ENCODE results near the gene TBCE.
"Not testable (repeated sequence)": the region's sequence is repeated elsewhere in the genome, so short reads cannot be mapped to it uniquely, and the experiment has no call there.

Gene TBCE

DNA sequence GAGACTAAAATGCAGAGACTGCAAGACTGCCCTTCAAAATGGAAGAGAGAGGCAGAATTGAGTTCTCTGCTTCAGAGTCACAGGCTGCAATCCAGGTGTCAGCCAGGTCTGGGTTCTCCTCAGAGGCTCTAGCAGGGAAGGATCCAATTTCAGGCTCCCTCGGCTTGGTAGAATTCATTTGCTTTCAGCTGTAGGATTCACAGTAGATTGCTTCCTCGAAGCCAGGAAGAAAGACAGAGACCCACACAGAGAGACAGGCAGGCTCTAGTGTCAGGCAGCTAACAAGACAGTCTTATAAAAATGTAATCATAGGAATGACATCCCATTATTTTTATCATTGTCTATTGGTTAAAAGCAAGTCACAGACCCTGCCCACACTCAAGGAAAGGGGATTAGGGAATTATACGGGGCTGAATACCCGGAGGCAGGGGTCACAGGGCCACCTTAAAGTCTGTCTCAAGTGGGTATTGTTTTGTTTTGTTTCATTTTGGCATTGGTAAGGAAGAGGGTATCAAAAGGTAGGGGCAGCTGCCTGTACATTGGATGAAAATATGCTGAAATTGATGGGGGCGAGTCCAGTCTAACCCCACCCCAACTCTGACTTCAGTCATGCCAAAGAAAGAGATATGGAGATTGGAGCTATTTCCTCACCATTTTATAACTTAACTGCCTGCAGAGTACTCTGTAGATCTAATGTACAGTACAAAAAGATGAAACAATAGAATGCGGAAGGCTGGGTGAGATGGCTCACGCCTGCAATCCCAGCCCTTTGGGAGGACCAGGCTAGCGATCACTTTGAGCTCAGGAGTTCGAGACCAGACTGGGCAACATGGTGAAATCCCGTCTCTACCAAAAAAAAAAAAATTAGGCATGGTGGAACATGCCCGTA is 9.5 kb upstream of the TBCE start:
- DNase-seq: no peak

GRCh38 chr1:235358899-235359298 is 8.3 kb upstream of the TBCE start:
- no peak for DNase-seq

DNA sequence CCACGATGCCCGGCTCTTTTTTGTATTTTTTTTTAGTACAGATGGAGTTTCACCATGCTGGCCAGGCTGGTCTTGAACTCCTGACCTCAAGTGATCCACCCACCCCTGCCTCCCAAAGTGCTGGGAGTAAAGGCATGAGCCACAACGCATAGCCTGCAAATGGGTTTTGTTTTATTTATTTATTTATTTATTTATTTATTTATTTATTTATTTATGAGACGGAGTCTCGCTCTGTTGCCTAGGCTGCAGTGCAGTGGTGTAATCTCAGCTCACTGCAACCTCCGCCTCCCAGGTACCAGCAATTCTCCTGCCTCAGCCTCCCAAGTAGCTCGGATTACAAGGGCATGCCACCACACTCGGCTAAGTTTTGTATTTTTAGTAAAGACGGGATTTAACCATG is 3.0 kb upstream of the TBCE start:
- DNase-seq: not testable (repeated sequence)

DNA sequence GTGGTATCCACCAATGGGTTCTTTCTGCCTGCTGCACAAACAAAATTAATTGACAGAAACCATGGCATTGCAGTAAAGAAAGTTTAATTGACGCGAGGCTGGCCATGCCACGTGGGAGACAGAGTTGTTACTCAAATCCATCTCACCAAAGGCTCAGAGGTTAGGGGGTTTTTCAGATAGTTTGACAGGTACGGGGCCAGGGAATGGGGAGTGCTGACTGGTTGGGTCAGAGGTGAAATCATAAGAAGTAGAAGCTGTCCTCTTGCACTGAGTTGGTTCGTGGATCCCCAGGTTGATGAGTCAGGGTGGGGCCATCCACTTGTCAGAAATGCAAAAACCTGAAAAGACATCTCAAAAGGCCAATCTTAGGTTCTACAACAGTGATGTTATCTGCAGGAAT is 941 bp upstream of the TBCE start:
- no peak for DNase-seq

- DNase-seq: no peak
Observed at GRCh38 chr1:235368428-235368827, 1.2 kb downstream of the TBCE start.

DNA sequence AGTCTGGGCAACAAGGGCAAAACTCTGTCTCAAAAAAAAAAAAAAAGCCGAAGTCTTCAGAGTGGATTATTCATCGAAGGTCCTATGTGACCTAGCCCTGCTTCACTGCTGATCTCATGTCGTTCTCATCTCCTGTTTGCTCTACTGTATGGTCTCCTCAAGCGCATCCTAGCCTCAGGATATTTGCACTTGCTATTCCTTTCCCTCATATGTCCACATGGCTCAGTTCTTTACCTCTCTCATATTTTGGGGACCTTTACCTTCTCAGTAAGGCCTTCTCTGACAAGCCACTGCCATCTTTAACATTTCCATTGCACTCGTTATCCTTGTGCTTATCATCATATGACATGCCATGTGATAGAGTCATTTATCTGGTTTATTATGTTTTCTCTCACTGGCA is 2.6 kb downstream of the TBCE start:
- no peak for DNase-seq

- DNase-seq: no peak
Observed at GRCh38 chr1:235375919-235376605, 8.8 kb downstream of the TBCE start.

GRCh38 chr1:235378134-235378735 is 11.0 kb downstream of the TBCE start:
- DNase-seq: not testable (repeated sequence)

DNA sequence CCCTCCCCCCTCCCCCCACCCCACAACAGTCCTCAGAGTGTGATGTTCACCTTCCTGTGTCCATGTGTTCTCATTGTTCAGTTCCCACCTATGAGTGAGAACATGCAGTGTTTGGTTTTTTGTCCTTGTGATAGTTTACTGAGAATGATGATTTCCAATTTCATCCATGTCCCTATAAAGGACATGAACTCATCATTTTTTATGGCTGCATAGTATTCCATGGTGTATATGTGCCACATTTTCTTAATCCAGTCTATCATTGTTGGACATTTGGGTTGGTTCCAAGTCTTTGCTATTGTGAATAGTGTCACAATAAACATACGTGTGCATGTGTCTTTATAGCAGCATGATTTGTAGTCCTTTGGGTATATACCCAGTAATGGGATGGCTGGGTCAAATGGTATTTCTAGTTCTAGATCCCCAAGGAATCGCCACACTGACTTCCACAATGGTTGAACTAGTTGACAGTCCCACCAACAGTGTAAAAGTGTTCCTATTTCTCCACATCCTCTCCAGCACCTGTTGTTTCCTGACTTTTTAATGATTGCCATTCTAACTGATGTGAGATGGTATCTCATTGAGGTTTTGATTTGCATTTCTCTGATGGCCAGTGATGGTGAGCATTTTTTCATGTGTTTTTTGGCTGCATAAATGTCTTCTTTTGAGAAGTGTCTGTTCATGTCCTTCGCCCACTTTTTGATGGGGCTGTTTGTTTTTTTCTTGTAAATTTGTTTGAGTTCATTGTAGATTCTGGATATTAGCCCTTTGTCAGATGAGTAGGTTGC is 14.9 kb downstream of the TBCE start:
- not testable (repeated sequence) for DNase-seq

DNA sequence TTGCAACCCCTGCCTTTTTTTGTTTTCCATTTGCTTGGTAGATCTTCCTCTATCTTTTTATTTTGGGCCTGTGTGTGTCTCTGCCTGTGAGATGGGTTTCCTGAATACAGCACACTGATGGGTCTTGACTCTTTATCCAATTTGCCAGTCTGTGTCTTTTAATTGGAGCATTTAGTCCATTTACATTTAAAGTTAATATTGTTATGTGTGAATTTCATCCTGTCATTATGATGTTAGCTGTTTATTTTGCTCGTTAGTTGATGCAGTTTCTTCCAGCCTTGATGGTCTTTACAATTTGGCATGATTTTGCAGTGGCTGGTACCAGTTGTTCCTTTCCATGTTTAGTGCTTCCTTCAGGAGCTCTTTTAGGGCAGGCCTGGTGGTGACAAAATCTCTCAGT is 18.4 kb downstream of the TBCE start:
- DNase-seq: not testable (repeated sequence)

- DNase-seq: no peak
Observed at GRCh38 chr1:235391874-235392273, 24.6 kb downstream of the TBCE start.

GRCh38 chr1:235397733-235398132 is 30.5 kb downstream of the TBCE start:
- DNase-seq: no peak

DNA sequence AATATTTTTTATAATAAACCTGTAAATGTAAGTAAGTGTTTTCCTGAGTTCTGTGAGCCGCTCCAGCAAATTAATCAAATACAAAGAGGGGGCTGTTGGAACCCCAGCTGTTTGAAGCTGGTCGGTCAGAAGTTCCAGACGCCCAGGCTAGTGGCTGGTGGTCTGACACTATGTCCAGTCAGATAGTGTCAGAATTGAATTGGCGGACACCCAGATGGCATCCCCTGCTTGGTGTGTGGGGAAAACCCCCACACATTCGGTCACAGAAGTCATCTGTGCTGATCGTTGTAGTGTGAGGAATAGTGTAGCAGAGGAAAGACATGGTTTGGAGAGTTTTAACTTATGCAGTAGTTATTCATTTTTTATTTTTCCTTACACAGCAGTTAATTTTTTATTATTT is 32.4 kb downstream of the TBCE start:
- DNase-seq: no peak

GRCh38 chr1:235401251-235401650 is 34.0 kb downstream of the TBCE start:
- DNase-seq: no peak

DNA sequence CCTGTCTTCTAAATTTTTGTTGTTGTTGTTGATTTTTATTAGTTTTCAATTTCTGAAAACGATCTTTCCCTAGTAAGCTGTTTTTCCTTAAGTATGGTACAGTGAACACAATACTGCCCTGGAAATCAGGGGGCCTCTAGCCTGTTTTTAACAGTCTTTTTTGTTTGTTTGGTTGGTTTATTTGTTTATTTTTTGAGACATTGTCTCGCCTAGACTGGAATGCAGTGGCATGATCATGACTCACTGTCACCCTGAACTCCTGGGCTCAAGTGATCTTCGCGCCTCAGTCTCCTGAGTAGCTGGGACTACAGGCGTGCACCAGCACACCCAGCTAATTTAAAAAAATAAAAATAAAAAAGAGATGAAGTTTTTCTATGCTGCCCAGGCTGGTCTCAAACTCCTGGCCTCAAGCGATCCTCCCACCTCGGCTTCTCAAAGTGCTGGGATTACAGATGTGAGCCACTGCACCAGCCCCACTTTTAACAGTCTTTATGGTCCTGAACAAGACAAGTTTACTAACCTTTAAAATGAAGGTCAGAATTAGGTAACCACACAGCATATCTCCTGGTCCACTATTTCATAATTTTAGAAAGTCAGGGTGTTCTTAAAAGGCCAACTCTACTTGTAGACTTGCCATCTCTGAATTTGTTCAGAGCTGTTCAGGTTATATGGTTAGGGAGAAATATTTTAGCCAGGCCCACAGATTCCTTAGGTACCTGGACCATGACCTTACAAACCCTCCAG is 35.4 kb downstream of the TBCE start:
- no peak for DNase-seq

DNA sequence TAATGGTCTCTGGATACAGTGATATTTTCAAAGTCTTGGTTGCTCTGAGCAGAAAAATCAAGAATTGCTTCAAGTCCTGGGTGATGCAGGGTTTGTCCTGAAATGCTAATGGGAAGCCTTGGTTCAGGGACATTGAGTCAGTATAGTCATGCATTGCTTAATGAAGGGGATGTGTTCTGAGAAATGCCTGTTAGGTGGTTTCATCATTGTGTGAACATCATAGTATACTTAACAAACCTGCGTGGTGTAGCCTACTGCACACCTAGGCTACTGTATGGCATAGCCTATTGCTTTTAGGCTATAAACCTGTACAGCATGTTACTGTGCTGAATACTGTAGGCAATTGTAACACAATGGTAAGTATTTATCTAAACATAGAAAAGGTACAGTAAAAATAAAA is 36.4 kb downstream of the TBCE start:
- no peak for DNase-seq

DNA sequence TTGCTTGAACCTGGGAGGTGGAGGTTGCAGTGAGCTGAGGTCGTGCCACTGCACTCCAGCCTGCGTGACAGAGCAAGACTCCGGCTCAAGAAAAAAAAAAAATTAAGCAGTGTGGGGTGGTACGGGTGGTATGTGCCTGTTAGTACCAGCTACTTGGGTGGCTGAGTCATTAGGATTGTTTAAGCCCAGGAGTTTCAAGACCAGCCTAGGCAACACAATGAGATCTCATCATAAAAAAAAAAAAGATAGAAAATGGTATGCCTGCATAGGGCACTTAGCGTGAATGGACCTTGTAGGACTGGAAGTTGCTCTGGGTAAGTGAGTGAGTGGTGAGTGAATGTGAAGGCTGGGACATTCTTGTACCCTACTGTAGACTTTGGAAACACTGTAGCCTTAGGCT is 37.0 kb downstream of the TBCE start:
- no peak for DNase-seq

DNA sequence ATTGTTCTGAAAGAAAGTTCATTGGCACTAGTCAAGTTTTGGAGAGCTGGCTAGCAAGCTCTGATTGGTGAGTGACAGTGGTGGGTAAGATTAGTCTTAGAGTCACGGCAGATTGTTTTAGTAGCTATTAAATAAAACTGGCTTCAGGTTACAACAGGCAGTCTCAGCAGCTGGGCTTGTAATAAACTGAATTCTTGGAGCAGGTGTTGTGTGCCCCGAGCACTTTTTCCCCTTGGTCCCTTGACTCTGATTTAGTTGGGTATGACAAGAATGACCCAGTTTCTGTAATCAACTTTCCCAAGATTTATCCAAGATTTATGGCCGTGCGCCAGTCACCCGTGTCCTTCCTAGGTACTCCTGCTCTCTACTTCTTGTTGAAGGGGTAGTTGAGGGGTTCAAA is 40.2 kb downstream of the TBCE start:
- no peak for DNase-seq

- DNase-seq: no peak
Observed at GRCh38 chr1:235408503-235408960, 41.3 kb downstream of the TBCE start.

DNA sequence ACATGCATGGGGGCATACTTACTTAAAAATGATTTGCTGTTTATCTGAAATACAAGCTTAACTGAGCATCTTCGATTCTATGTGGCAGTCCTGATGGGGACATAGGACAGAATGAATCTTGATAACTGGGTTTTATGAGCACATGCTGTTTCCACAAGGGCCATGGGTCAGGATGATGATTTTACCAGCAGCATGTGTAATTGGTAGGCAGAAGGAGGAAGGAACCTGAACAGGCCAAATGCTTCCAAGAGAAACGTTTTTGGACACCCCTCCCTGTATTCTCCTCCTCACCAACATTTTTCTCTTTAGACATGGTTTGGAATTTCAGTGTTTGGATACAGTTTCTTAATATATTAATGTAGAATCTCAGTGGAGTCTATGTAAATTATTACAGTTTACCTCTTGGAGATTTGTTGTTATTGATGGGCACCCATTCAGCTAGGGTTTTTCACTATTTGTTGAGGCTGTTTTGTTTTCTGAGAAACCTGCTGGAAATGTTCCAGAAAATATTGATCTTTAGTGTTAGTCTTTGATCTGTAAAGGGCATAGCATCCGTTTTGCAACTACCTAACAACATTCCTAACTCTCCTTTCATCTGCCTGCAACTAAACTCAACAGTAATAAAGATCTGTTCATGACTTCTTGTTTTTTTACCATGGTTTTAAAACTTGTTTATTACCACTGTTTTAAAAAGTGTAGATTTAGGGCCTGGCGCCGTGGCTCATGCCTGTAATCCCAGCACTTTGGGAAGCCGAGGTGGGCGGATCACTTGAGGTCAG is 42.0 kb downstream of the TBCE start:
- no peak for DNase-seq

- DNase-seq: no peak
Observed at GRCh38 chr1:235410467-235410866, 43.2 kb downstream of the TBCE start.
